GM12891 (cell line): ENCODE results near the gene NAXD.

Experiments used
- POLR2A ChIP-seq: IDR thresholded peaks from 2 replicates; pipeline ENCODE4 v1.6.1; 2011; ENCODE audit warnings: low read depth, low read length, control low read depth
- POLR2AphosphoS5 ChIP-seq: IDR thresholded peaks from 2 replicates; pipeline ENCODE4 v1.6.1; 2011; ENCODE audit warnings: low read depth, low read length, control low read depth
- SPI1 ChIP-seq: IDR thresholded peaks from 2 replicates; pipeline ENCODE4 v1.6.1; 2011; ENCODE audit warnings: low read depth, low read length, control low read depth
- TAF1 ChIP-seq: IDR thresholded peaks from 2 replicates; pipeline ENCODE4 v1.6.1; 2011; ENCODE audit warnings: low read depth, low read length, control low read depth

DNA sequence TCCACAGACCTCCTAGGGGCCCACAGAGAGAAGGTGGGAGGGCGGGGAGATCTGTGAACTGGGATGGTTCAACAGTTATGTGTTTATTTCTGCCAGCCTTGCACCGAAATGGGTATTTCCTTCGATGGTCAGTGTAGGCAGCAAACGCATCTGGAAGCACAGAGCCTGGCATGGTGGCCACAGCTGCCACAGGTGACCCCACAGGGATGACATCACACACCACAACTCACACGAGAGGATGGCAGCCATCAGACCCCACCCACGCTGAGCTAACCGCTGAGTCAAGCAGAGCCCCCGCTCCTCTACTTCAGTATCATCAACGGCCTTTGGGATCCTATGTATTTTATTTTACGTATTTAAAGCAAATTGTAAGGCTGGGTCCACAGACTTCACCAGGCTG, 37.4 kb downstream of the NAXD start:
- no peak for TF ChIP-seq POLR2A
- TF ChIP-seq TAF1 = no peak
- no peak for TF ChIP-seq SPI1
- TF ChIP-seq POLR2AphosphoS5 = no peak
